Measurements from ENCODE around the gene AFF1. TPM values are rescaled to one million over a fixed set of nuclear protein-coding genes. Genes with fewer than 3 reads are reported as not detected.
"Not testable (repeated sequence)": the region's sequence is repeated elsewhere in the genome, so short reads cannot be mapped to it uniquely, and the experiment has no call there.

AFF1 gene
- polyA plus RNA-seq, 1 donor = 28.8 TPM

DNA sequence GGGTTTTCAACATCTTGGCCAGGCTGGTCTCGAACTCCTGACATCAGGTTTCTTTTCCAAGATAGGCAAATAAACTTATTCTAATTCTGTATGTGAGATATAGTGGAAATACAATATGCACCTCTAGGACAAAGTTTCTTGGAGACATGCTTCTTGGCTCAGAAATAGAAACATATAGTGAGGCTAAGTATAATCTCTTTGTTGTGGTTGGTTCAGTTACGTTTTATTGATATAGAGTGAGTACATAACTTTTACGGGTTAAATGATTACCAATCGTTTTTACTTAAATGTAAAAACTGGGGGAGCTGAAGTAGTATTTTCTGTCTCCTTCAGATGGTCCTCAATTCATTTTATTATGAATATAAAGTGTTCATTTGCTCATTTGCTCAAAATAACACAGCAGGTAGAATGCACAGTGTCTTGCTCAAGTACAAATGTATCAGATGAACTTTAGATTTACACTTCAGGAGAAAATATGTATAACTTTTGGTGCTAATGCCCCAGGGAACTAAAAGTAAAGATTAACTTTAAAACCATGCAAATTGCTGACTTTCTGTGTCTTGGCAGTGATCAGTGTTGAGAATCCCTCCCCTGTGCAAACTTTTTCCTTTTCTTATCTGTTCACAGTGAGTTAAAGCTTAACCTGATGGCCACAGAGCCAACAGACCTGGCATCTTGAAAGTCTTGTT lies 77.6 kb downstream of the AFF1 start:
- no peak for DNase-seq

DNA sequence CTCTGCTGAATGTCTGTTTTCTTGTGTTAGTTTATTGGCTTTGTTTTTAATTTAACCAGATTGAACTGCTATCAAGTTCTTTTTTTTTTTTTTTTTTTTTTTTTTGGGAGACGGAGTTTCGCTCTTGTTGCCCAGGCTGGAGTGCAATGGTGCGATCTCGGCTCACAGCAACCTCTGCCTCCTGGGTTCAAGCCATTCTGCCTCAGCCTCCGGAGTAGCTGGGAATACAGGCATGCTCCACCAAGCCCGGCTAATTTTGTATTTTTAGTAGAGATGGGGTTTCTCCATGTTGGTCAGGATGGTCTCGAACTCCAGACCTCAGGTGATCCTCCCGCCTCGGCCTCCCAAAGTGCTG lies 78.1 kb downstream of the AFF1 start:
- DNase-seq = not testable (repeated sequence)

DNA sequence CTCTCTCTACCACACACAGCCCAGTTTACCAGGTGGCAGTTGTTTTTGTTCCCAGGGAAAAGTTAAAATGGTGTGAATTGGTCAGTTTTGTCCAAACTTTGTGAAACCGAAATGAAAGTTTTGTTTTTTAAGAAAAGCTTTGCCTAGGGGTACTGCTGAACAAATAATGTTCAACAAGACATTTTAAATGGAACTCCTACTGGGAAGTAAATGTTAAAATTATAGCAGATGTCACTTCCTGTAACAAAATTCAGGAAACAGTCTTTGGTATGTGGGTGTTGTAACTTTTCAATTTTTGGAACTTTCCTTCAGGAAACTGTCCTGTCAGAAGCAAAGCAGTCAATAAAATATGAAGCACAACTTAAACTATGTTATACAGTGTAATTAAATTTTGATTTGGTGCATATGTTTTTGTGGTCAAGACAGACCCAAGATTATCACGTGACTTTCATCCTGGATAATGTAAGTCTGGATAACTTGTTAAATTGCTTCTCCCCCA lies 79.5 kb downstream of the AFF1 start:
- DNase-seq = no peak

DNA sequence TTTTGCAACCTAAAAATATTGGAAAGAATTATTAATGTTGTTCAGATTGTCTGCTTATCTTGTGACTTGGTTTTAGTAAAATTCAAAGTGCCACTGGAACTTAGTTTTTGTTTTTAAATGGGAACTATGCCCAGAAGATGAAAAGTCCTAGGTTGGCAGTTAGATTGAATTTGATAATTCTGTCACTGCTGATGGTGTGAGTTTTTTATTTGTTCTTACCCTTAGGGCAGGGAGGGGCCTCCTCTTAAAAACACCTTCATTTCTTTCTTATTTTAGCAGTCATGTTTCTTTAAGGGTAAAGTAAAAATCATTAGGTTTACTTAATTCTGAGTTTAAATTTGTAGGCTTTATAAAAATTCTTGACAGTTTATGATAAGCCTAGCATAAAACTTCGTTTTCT lies 80.6 kb downstream of the AFF1 start:
- no peak for DNase-seq

DNA sequence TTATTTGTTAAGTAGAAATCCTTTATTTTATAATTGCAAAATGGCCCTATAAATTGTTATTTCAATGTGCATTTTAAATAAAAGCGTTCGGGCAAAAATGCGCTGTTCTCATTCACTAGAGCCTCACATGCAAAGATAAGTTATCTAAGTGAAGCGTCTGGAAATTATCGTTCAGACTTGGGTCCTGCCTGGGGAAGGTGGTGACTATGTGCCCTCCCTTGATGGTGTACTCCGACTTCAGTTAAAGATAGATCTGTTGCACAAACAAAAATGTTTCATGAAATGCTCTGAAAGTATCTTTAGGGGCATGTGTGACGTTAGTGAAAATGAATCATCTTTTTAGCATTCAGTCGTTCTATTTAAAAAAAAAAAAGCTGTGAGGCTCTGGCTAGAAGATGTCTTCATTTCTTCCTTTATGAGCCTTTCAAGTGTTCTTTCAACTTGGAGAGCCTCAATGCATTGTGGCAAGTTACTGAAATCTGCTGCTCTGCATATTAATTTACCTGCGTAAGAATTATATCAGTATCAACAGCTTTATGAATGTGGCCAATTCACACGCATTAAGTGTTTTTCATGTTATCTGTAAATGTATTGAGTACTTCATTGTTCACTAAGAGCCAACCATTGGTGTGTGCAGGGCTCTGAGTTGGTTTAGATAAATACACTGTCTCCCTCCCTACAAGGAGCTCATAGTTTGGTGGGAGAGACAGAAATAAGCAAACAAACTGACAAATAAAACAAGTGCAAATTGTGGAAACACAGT lies 83.0 kb downstream of the AFF1 start:
- DNase-seq = no peak

DNA sequence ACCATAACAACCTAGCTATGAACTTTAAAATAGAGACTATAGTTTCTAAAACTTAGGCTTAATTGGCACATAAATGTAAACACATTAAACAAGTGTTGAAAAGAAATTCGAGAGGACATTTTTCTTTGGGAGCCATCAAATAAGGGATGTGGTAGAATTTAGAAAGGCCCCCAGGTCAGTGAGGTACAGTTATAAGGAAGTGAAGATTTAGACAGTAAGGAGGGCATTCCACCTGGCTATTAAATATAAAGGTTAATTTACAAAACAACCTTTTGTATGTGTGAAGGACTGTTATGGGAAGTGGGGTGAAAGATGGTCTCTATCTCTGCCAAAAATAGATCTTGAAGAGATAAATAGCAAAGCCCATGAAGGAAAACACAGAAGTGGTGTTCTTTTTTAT lies 83.9 kb downstream of the AFF1 start:
- DNase-seq = no peak

DNA sequence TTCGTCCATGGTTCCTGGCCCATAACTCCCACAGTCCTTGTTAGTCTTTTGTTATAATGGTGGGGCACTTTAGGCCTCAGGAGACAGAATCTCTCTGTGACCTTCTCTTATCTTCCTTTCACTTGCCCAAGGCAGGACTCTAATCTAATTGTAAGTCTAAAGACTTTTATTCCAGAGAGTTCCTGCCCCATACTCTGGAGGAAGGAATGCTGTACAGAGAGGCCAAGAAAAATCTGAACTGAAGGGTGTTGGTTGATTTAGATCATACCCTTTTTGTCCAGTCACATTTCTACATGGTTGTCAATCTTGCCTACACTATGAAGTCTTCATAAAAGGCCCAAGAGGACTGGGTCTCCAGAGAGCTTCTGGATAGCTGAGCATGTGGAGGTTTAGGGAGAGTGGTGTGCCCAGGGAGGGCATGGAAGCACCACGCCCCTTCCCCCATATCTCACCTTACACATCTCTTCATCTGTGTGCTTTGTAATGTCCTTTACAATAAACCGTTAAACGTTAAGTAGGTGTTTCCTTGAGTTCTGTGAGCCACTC lies 84.5 kb downstream of the AFF1 start:
- no peak for DNase-seq

DNA sequence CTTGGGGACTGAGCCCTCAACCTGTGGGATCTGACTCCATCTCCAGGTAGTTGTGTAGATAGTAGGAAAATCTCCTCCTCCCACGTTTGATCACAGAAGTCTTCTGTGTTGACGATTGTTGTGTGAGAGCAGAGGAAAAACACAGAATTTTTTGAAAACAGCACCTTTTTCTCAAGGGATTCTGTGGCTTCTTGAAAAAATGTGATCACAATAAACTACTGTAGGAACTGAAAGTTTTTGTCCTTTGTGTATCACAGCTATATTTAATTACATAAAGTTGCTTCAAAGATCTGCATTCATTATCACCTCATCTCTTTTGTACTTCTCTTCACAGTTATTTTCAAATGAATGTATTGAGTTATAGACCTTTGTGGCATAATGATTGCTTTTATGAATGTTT lies 85.1 kb downstream of the AFF1 start:
- DNase-seq = no peak

DNA sequence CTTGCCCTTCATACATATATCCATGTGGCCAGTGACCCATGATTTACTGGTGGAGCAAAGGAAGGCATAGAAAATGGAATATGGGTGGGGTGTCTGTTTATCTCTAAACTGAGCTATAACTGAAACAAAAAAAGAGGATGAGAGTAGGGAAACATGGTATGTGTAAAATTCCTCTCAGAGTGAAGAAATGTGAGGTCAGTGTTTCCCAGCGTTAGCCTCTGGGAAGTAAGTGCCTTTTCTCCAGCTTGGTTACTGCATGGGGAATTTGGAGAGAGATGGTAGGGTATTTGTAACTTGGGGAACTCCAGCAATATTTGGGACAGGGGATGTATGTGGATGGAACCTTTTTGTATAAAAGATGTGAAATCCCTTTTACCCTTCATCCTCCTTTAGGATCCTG lies 89.4 kb downstream of the AFF1 start:
- DNase-seq = no peak

DNA sequence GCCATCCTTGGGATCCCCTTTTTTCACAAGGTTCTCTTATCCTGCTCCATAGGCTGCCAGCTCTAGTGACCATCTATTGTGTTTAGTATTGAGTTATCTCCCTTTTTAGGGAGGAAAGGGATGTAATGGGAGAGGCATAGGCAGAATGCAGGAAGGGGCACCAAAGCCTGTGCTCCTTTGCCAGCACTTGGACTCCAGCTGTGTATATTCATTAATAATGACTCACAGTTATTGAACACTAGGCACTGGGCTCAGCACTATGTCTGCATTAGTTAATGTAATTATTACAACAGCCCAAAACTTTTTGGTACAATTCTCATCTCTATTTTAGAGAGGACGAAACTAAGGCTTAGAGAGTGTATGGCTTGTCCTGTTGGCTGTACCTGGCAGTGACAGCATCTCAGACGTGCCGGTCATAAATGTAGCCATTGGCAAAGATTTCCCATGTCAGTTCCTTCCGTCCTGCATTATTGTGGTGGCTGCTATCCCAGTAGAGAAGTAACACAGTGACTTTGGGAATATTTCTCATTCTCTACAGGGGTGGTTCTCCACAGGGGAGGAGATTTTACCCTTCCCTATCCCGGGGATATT lies 90.3 kb downstream of the AFF1 start:
- no peak for DNase-seq

DNA sequence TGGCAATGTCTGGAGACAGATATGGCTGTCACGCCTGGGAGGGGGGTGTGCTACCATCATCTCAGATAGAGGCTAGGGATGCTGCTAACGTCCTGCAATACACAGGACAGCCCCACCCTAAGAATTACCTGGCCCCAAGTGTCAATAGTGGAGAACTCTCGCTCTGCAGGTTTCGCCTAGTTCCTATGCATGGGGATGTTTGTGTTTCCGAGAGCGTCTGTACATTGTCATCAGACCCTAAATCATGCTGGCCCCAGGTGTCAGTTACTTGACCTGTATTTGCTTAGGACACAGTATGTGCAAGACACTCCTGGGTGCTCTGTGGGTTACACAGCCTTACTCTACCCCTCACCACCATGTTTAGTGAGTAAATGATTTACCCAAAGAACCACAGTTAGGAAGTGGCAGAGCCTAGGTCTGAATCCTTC lies 90.8 kb downstream of the AFF1 start:
- DNase-seq = no peak

DNA sequence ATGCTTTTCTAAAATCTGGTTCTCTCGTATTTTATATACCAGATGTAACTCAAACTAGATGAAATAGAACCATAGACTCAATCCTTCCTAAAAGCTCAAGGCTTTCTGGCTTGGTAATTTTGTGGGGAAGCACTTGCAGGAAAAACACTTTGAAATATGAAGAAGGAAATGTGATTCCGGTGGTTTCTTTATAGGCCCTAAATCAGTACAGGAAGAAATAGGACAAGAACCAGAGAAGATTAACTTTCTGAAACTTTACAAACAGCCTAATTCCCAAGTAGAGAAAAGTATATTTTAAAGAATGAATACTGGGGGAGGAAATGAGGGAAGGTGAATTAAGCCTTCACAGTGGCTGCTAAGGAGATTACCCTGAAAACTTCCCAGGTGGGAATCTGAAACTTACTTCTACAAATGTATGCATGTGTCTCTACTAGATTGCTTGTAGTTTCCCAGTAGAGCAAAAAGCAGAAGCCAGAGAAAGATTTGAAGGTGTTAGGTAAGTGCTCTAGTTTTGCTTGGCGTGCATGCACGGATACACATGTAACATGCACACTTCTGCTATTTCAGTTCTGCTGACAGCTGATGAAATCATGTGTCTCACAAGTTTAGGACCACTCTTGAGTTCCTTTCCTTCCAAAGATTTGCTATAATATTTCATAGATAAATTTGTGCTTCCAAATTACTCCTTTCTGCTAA lies 92.1 kb downstream of the AFF1 start:
- DNase-seq = no peak

DNA sequence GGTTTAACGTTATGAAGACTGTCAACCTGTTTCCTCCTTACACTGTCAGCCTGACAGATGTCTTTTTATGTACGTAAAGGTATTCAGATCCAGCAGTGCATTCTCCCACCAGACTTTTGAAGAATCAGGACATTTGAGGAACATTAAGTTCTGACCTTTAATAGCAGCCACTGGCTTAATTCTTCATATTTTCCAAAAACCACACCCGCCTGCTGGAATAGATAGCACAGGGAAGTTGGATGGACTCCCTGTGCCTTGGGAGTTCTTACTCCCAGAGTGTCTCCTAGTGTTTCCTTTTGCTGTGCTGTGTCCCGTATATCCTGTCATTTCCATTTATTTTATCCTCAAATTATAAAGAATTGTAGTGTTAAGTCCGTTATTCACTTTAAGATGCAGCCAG lies 94.5 kb downstream of the AFF1 start:
- DNase-seq = no peak

DNA sequence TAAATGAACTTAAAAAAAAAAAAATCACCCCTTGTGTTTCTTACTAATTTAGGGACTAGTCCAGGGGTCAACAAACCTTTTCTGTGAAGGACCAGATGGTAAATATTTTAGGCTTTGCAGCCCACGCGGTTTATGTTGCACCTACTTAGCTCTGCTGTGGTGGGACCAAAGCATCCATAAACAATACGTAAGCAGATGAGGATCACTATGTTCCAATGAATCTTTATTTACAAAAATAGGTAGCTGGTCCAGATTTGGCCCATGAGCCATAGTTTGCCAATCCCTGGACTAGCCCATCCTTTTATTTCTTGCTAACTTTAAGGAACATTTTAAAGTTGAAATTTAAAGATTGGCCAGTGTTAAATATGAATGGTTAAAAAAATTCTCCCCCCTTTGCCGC lies 95.3 kb downstream of the AFF1 start:
- DNase-seq = no peak

DNA sequence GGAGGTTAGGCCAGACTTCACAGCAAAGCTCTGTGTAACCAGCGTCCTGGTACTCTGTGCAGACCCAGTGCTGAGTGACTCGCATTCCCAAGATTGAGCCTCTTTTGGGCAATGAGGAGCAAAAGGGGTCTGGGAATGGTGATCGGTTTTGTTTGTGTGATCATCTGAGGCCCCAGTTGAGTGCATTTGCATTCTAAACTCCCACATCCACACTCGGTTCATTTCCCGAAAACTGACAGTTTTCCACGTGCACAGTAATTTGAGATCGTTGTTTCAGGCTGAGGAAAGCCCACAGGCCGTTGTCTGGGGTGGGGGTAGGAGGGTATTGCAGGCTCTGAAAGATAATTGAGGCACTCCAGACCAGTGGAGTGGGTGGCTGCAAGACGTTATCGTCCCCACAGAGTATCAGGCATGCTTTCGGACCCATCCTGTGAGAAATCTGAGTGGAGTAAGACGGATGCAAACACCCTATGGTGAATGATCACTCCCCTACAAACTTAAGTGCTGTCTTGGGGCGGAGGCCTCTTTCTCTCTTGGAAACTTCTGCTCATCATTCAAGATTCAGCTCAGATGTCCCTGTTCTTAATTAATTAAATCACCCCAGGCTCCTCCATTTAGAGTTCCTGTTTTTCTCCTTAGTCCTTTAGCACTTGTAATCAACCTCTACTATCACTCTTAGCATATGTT lies 96.1 kb downstream of the AFF1 start:
- no peak for DNase-seq

DNA sequence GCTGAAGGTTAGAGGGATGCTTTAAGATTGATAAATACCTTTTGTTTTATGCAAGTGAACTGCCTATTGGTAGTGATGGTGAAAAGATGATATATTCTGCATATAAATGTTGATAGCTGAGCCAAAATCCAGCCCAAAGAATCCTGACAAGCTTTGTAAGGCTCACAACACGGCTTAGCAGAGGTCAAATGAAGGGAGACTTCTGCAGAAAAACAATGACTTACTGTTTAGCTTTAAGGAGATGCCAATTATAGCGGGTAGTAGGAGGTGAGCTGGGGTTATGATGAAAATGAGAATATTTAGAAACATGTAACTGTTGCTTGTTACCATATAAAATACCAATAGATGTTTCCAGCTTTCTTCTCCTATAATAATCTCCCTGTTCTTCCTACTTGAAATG lies 97.1 kb downstream of the AFF1 start:
- DNase-seq = no peak

DNA sequence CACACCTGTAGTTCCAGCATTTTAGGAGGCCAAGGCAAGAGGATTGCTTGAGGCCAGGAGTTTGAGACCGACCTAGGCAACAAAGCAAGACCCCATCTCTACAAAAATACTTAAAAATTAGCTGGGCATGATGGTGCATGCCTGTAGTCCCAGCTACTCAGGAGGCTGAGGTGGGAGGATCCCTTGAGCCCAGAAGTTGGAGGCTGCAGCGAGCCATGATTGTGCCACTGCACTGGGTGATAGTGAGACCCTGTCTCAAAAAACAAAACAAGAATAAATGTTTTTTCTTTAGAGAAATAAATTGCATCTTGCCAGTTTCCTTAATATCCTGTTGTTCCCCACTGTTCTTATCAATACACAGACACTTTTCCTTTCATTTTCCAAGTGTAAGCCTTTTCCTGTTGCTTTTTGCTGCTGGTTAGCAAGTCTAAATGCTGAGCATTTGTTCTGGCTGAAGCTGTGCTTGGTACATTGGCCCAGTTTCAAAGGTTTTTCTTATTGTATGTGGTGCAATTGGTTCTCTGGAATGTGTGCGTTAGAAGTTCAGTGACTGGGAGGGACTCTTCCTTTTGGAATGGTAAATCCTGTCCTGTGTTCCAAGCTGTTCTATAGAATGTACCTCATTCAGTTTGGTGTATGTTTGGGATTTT lies 98.2 kb downstream of the AFF1 start:
- DNase-seq = no peak

DNA sequence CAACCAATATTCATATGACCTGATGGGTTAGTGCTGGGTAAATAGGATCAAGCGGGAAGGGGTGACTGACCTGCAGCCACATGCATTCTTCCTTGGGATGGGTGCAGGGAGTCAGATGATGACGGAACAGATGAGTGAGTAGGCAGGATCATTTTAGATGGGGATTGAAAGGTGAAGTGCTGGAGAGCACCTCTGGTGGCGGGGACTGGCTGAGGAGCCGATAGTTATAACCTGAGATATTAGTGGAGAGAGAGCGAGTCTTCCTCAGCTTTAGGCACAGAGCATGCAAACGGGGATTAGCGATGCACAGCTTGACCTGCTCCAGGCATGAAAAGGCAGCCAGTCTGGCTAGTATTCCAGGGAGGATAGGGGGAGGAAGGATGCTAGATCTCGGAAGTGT lies 99.1 kb downstream of the AFF1 start:
- DNase-seq = no peak

DNA sequence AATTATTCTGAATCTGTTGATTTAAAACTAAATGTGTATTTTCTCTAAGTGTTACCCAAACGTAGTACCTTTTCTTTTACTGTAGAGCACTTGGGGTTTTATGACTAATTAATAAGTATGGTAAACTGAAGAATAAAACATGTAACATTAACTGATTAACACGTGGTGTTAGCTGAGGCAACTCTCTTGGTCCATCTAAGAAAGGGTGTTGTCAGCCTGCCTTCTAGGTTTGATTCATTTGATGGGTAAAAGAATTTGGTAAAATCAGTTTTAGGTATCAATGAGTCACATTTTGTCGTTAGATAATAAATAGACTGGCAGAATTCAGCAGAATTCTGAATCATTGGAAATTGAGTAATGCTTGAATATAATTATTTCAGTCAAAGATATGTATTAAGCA lies 99.7 kb downstream of the AFF1 start:
- DNase-seq = no peak

DNA sequence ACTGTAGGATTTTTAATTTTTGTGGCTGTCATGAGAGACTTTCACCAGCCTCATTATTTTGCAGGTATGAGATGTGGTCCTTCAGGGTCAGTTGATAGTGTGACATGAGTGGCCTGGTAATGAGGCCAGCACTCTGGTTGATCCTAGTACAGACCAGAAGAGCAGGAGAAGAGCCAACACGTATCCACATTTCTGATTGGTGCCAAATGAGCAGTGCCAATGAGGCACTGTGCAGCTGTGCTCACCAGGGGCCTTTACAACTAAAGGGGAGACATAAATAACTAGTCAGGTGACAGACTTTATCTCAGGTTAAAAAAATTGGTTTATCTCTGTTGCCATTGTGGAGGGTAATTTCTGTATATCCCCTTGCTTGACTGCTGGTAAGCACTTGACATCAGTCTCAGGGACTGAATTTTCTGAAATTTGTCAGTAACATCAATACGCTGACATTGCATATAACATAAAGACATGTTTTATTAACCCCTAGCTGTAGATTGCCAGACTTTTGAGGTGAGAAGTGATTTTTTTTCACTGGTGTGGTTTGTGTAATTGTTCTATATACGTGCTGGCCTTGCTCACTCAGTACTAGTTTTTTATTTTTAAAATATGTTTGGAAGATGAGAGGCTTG lies 101.2 kb downstream of the AFF1 start:
- no peak for DNase-seq

DNA sequence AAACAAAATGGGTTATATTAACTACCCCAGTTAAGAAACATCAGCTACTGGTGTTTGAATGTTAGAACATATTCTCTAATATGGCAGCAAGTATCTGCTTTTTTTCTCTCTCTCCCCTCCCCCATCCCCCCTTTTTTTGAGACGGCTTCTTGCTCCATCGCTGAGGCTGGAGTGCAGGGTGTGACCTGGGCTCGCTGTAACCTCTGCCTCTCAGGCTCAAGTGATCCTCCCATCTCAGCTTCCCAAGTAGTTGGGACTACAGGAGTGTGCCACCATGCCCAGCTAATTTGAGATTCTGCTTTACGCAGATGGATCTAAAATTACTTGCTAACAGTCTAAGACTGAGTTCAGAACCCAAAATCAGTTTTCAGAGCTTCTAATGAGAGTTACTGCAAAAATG lies 101.9 kb downstream of the AFF1 start:
- no peak for DNase-seq
